HK-2 (cell line): Measurements from ENCODE around the gene SPATA20.
A peak's percentile ranks its signal among the peaks of the same experiment; 100 is the strongest.

Source experiments
- DNase-seq: peaks from one replicate; pipeline ENCODE4 v3.0.0-alpha.2; 2018; ENCODE audit not compliant: unreplicated experiment

SPATA20 gene

DNA sequence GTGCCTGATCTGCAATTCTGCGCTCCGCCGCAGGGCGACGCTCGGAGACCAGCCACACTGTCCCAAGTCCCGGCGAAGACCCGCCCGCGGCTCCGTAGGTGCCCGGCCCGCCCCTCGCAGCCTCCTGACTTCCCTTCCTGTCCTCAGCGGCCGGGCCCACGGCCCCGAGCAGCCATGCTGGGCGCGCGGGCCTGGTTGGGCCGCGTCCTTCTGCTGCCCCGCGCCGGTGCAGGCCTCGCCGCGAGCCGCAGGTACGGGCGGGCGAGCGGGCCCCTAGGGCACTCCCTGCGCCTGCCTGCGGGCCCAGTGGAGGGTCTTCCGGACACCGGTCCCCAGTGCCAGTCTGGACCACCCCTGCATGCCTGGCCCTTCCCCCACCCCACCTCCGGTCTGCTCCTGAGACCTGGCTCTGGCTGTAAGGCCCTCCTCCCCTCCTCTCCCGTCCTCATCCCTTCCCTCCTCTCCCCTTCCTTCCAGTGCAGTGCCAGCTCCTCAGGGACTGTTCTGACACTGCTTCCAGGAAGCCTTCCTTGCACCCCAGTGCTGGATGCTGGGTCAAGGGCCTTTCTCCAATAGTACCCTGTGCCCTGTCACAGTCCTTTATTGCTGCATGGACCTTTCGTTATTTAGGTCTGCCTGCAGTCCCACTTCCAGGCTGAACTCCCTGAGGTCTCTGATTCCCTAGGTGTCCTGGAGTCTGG is at the start of gene SPATA20:
SPATA20 (plus strand) TSS at position 140 of the 701 bp plus-strand sequence; CDS start at position 175, 35 bp downstream.
- peak; percentile 93 for DNase-seq

- DNase-seq: peak; percentile 57
These were observed 48.7 kb upstream of the SPATA20 start for GRCh38 chr17:50498021-50498874.

DNA sequence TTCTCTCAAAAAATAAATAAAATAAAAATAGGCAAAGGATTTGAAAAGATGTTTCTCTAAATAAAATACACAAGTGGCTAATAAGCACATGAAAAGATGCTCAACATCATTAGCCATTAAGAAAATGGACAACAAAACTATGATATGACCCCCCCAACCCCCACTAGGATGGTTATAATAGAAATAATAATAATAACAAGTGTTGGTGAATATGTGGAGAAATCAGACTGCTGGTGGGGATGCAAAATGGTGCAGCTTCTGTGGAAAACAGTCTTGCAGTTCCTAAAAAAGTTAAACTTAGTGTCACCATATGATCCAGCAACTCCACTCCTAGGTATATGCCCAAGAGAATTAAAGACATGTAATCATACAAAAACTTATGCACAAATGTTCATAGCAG is 47.7 kb upstream of the SPATA20 start:
- no peak for DNase-seq

DNA sequence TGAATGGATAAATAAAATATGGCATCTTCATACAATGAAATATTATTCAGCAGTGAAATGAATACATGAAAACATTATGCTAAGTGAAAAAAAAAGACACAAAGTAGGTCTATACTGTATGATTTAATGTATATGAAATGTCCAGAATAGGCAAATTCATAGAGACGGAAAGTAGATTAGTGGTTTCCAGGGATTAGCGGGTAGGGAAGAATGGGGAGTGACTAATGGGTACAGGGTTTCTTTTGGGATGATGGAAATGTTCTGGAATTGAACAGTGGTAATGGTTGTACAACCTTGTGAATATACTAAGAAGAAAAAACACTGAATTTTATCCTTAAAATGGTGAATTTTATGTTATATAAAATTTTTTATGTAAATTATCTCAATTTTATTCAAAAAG is 47.3 kb upstream of the SPATA20 start:
- DNase-seq: no peak

- no peak for DNase-seq
These were observed 45.9 kb upstream of the SPATA20 start for GRCh38 chr17:50501054-50501453.

- no peak for DNase-seq
These were observed 44.5 kb upstream of the SPATA20 start for GRCh38 chr17:50502301-50502990.

DNA sequence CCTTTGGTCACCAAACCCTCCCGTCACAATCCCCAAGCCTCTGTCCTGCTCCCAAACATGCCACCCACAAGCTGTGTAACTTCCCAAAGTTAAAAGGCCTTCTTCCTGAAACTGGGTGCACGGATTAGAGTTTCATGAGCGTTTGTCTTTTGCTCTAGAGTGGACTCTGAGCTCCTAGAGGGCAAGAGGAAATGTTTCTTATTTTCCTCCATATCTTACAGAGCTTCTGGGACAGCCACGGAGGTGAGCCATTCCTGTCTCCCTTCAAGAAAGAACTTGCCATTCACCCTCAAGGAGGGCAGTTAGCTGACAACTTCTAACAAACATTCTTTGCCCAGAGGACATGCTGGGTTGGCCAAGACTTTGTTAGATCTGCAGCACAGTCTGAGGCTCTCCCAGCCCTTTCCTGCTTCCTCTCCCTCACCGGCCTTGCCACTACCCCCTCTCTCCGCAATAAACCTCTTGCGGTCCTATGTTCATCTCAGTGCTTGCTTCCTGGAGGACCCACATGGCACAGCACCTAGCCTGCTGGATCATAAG is 41.3 kb upstream of the SPATA20 start:
- no peak for DNase-seq

DNA sequence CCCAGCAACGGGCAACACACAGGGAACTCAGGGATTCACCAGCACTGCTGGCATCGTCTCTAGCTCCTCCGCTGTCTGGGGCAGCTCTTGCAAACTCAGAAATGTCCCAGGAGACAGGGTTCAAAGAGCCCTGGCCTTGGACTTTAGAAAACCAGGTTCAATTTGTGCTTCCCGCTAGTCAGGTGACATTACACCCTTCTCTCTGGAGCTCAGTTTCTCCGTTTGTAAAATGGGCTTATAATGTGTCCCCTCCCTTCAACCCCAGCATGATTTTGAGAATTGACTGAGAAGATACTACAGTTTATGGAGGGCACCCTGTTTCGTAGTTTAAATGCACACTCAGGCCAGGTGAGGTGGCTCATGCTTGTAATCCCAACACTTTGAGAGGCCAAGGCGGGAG is 40.7 kb upstream of the SPATA20 start:
- DNase-seq: no peak

DNA sequence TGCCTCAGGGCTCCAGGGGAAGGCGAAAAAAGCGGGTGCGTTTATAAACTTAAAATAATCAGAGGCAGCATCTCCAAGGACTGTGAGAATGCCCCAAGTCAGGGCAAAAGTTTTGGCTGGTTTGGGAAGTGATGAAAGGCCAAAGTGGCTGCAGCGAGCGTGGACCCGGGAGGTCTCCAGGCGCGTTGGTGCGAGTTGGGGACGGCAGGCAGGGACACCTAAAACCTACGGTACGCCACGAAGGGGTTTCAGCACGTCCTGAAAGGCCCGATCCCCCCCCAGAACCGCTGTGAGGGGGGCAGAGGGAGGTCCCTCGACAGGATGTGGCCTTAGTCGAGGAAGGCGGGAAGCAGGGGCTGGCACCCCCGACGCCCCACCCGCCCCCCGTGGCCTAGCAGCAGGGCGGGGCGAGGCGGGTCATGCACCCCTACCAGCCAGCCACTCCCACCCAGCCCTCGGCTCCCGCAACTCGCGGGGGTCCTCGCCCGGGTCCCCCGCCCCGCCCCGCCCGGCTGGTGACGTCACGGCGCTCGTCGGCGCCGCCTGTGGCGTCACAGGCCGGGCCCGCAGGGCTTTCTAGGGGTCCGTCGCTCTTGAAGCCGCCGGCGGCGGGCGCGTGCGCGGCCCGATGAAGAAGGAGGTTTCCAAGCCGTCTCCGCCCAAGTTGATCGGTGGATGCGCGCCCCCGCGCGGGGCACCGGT is 39.0 kb upstream of the SPATA20 start, which contains the start of gene MYCBPAP:
MYCBPAP (plus strand) TSS at position 569 of the 702 bp plus-strand sequence. CDS start 236 bp downstream, outside the sequence.
- no peak for DNase-seq

DNA sequence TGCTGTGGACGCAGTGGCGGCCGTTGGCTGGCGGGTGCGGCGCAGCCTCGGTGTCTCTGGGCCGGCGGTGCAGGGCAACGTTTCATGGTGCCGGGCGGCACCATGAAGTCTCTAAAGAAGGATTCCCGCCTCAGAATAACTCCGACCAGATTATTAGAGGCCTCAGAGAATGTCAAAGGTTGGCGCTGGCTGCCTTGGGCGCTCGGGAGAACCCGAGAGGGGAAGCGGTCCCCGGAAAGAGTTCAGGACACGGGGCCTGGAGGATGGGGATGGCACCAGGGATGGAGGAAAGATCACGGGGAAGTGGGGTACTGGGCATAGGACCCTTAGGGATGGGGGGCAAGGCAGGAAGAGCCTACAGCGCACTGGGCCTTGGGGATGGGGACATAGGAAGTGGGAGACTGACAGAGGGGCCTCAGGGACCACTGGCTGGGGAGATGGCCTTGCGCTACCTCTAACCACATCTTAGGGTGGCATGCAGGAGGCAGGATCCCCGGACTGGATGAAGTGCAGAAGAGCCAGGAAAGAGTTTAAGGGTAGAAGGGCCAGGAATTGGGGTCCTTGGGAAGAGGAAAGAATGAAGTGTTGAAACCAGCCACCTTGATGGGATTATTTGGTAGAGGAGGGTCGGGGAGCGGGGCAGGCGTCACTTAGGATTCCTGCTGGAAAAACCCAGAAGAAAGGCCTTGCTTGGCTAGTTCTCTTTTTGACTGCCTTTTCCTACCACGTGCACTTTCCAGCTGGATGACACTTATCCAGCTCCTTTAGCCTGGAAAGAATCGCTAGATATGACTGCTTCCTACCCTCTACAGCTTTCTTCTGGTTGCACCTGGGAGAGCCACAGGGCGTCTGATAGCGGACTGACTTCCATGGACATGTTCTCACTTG is 38.2 kb upstream of the SPATA20 start:
- no peak for DNase-seq

- DNase-seq: no peak
These were observed 35.9 kb upstream of the SPATA20 start for GRCh38 chr17:50511058-50511457.

GRCh38 chr17:50513495-50513894 is 33.5 kb upstream of the SPATA20 start:
- no peak for DNase-seq

DNA sequence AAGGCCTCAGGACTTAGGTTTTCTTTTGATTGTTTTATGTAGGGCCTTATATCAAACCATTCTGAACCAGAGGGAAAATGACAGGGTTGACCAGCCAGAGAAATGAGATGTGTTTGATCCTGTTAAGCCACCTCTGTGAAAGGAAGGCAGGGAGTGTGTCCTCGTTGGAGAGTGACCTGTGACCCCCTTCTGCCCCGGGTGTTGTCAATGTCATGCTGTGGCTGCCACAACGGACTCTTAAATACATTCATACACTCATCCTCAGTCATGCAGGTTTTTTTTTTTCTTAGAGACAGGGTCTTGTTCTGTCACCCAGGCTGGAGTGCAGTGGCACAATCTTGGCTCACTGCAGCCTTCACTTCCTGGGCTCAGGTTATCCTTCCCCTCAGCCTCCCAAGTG is 32.6 kb upstream of the SPATA20 start:
- no peak for DNase-seq

- no peak for DNase-seq
These were observed 31.9 kb upstream of the SPATA20 start for GRCh38 chr17:50514936-50515702.

GRCh38 chr17:50517011-50517410 is 30.0 kb upstream of the SPATA20 start:
- DNase-seq: no peak

- DNase-seq: no peak
These were observed 29.2 kb upstream of the SPATA20 start for GRCh38 chr17:50517504-50518383.

DNA sequence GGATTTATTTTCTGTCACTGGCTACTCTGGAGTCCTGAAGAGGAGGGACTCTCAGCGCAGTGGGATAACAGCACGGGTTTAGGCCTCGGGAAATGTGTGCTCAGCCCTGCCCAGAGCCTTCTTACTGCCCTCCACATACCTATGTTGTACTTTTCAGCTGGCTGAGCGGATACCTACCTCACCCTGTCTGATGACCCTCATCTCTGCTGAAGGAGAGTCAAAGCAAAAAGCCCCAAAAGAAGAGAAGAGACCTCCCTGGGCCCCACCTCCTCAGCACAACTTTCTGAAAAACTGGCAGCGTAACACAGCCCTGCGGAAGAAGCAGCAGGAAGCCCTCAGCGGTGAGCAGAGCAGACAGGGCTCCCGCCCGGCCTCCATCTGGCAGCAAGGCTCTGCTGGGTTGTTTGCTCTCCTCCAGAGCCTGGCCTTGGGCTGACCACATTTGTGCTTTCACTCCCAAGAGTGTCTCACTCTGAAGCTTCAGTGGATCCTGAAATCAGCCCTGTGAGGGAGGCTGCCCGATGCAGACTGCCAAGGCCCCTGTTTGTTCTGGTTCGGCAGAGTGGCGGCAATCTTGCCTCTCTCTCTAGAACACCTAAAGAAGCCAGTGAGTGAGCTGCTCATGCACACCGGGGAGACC is 28.5 kb upstream of the SPATA20 start:
- no peak for DNase-seq
